Activated gamma-delta T cell treated with Interleukin-2 at 50 U/mL for 16 hours (primary cell): Measurements from ENCODE around the gene ATAD3B.

Experiments used
- DNase-seq: peaks from one replicate; pipeline ENCODE4 v3.0.0-alpha.2; 2020

The ATAD3B gene

DNA sequence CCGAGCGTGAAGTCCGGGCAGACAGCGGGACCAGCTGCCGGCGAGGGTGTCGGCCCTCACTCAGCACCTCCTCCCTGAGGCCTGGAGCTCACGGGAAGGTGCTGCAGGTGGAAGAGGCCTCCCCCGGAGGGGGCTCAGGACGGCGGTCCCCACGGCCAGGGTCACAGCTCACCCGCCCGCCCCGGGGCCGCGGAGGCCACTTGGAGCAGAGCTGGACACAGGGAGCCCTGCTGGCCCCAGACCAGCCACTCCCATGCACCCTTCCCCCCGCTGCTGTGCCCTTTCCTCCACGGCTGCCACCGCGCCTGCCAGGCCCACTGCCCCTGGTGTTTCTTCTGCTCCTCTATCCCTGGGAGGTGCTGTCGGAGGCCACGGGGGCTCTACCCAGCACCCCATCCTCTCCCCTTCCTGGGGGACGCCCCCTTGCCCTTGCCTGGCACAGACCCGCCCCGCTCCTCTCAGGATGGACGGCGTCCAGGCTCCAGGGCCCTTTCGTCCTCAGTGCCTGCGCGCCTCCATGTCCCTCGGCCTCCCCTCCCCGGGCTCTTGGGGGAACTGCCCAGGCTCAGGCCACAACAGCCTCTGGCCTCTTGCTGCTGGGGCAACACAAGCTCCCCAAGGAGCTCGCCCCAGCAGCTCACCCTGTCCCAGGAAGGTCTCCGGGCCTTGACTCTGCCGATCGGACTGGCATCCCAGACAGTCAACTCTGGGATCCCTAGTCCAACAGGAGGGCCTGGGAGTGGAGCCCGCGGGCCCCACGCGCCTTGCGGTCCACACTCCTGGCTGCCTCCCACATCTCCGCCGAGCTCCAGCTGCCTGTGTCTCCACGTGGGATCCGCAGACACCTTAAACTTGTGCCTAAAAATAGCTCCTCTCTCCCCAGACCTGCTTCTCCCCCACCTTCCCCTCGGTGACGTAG is 64.7 kb downstream of the ATAD3B start:
- DNase-seq, result no peak

DNA sequence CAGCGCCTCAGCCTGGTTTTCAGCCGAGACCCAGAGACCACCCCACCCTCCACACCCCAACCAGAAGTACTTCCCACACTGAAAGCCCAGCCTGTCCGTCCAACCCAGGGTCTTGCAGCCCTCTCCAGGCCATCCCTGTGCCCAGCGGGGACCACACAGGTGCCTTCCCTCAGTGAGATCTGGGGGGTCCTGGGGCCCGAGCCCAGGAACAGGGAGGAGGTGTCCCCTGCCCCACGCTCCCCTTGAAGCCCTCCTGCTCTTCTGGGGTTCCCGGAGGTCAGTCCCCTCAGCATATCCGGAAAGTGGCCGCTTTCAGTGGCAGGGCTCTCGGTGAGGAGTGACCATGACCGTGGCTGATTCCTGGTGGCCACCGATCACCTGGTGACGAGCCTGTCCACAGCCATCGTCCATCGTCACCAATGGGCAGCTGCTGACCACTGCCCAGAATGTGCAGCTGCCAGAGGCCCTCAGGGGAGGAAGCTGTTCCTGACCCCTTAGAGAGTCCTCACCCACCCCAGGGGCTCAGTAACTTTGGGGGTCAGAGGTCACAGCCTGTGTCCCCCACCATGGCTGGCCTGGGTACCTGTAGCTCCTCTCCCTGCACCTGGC is 65.5 kb downstream of the ATAD3B start:
- no peak for DNase-seq

DNA sequence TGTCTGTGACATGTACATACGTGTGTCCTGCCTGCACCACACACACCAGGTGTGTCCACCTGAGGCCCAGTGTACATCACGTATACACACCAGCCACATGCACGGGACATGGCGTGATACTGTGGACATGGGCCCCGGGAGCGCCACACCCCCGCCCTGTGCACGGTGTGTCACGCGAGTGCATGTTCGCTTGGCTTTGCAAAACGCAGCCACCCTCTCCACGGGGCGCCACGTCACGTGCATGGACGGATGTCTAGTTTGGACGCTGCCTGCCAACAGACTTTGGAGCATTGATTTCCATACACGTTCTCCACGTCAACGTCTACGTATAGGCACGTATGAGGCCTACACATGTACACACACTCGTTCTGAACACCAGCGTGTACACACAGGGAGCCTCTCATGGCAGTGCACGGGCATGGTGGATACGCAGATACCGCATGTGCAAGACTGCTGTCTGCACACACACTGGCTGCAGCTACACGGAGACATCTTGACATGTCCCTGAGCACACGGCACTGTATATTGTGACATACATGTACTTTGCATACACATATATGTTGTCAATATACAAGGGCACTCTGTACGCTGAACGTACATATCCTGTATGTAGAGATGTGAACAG is 66.2 kb downstream of the ATAD3B start:
- DNase-seq, result no peak

DNA sequence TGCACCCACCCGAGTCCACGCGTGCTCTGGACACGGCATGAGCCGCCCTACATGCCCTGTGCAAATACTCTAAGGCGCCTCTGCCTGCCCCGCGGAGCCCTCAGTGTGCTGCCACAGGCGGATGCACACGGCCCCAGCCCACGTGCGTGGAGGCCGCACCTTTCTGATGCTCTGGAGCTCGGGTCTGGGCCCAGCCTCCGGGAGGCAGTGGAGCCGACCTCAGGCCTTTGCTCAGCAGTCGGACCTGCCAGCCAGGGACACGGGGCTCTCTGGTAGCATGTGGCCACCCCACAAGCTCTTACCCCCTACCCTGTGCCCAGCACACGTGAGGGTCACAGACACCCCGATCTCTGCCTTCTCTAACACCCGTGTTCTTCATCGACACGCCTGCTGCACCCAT is 66.8 kb downstream of the ATAD3B start:
- no peak for DNase-seq

DNA sequence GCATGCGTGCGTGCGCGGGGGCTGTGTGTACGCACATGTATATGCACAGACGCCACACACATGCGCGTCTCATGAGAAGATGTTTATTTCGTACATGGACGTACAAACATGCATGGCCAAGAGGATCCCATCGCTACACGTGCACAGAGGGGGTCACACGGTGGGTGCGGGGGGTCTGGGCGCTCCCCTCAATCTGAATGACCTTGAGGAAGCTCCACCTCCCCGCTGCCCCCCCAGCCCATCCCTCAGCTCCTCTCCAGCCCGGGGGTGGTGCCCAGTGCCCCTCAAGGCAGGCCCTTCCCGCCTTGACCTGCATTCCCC is 67.4 kb downstream of the ATAD3B start:
- DNase-seq, result no peak

DNA sequence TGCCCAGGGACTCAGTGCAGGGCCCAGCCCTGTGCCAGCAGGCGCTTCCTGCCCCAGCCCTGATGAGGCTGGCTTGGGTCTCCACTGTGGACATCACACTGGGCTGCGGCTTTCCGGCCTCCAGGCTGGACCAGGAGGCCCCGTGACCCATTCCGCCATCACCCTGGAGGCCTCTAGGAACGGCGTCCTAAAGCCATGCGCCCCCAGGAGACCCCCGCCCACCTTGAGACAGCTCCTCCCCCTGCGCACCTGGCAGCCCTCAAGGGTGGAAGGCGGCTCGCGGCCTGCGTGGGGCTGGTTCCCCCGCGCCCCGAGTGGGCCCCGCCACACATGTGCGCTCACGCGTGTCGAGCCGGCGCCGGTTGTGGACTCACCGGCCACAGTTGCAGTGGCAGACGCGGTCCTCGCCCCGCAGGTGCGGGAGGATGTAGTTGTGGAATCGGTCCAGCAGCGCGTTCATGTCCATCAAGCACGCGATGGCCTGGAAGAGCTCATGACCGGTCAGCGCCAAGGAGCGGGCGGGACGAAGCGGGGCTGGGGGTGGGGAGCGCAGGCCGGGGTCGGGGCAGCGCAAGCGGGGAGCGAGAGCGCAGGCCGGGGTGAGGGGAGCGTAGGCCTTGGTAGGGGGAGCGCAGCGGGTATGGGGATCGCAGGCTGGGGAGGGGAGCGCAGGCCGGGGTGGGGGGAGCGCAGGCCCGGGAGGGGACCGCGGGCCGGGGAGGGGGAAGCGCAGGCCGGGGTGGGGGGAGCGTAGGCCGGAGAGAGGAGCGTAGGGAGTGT is 67.9 kb downstream of the ATAD3B start:
- DNase-seq, result no peak

DNA sequence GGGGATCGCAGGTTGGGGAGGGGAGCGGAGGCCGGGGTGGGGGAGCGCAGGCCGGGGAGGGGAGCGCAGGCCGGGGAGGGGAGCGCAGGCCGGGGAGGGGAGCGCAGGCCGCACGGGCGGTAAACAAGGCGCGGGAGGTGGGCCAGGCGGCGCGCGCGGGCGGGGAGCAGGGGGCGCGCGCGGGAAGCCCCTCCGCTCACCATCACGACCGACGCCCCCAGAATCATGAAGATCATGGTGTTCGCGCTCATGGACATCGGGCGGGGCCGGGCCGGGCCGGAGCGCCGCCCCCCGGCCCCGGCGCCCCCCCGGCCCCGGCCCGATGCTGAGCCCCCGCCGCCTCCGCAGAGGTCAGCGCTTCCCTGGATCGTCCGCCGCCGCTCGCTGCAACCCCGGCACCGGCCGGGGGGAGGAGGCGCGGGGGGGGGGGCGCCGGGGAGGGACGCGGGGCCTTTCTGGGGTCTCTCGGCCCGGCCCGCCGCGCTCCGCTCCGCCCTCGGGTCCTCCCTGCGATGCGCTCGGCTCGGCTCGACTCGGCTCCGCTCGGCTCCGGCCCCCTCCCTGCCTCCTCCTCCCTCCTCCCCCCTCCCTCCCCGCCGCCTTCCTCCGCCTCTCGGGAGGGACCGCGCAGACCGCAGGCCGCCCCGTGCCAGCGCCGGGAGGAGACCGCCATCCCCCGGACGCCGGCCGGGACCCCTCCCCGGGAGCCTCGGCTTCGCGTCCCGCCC is 68.7 kb downstream of the ATAD3B start, which contains the start of gene TMEM240:
TSS of gene TMEM240 (minus strand) at position 535 of the 728 bp plus-strand sequence. CDS start at position 257, 278 bp downstream.
- peak; percentile 46 for DNase-seq

DNA sequence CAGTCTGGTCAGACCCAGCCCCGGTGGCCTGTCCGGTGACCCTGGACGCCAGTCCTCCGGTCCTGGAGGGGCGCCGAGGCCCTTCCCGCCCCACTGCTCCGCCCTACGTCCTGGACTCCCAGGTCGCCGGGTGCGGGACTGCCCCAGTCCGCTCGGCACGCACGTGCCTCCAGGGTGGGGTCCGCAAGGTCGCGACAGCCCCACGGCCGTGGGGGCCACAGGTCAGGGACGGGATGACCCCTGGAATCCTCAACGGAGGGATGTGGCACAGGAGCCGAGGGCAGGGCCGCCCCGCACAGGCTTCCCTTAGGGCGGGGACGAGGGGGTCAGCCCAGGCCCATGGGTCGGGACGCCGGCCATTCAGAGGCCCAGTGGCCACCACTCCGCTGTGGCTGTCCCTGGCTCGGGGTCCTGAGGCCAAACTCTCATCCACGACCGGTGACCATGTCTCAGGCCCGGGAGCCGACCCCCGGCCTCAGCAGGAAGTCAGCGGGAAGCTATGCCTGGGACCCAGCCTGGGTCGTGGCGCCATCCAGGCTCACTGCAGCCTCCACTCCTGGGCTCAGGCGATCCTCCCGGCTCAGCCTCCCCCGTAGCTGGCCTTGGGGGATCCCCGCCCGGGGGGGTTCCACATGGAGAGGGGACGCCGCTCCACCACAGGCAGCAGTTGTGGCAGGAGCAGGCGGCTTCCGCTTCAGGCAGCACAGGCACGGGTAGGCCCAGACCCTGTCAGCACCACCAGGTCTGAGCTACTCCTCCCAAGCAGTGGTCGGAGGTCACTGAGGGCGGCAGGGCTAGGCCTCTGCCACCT is 69.5 kb downstream of the ATAD3B start:
- DNase-seq, result no peak

DNA sequence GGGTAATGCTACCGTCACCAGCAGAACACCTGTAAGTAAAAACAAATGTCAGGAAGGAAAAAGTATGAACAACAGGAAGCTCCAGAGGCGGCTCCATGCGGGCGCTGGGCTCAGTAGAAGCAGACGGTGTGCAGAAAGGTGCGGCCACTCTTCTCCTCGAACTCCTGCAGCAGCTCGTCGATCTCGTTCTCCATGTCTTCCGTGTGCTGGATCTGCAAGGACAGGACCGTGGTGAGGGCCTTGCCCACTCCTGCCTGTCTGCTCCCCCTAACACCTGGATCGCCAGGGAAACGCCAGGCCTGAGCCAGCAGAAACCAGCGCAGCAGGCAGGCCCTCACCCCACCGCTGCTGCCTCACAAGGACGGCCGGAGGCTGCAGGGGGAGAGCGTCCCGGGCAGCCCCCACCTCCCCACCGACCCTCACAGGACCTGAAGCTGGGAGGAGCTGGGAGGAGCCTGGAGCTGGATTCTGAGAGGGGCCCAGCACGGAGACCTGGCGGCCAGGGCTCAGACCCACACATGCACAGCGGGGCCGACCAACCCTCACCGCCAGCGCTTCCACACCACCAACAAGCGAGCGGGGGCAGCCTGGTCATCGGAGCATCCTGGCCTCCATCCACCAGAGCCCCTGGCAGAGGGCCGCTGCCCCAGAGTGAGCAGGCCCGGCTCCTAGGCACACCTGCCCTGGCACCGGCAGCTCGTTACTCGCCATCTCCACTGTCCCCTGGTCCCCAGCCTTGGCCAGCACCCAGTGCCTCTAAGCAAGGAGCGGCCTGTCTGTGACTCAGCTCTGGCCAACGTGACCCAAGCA is 70.6 kb downstream of the ATAD3B start:
- no peak for DNase-seq

DNA sequence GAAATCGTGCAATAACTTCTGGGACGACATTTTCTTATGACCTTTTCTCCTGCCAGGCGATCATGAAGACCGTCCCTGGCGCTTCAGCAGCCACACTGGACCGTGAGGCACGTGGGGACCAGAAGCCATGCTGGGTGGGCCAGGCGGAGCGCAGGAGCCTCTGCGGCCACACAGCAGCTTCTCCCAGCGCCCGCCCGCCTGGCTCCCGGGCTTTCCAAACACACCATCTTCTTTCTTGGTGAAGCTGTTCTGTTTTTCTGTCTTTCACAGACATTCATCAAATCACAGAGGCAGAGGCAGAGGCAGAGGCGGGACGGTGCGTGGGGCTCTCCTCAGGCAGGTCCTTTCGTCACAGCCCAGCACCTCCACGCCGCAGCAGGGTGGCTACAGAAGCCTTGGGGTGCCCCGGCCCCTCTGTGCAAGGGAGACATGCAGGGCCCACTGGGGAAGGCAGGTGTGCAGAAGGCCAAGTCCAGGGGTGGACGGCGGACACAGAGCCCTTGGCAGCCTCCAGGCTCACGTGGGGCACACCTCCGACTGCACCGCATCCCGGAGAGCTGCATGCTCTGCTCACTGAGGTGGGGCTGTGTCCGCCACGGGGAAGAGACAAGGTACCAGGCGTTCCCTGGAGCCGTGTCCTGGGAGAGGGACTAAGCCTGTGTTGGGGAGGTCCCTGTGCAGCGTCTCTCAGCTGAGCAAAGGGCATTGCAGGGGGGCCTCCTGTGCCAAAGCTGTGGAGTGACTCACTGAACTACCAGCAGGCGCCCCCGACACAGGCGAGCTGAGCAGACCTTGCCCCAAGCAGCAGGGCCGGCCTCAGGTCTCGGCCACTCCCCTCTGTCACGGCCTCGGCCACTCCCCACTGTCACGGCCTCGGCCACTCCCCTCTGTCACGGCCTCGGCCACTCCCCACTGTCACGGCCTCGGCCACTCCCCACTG is 71.5 kb downstream of the ATAD3B start:
- no peak for DNase-seq

DNA sequence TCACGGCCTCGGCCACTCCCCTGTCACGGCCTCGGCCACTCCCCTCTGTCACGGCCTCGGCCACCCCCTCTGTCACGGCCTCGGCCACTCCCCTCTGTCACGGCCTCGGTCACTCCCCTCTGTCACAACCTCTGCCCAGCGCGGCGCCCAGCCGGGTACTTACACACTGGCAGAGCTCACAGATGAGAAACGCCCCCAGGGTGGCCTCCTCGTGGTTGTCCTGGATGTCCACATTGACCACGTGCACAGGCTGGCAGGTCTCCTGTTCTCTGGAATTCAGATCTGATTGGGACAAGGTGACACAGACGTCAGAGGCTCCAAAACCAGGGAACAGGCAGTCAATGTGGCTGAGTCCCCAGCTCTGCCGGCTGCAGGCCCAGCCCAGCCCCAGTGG is 72.1 kb downstream of the ATAD3B start:
- no peak for DNase-seq

DNA sequence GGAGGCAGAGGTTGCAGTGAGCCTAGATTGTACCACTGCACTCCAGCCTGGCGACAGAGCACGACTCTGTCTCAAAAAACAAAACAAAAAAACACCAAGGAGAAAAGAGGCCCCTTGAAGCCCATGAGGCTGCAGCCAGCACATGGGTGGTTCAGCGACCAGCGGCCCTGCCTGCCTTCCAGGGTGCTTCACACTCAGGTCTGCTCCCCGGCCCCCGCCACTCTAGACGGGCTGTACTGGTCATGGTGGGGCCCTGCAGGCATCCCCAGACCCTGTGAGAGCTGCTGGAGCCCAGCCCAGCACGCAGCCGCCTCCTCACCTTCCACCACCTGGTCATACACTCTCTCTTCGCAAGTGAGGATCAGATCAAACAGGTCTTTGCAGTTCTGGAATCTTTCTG is 73.0 kb downstream of the ATAD3B start:
- no peak for DNase-seq
